ENCODE measurements around the gene C1orf115.
"Not testable (repeated sequence)": the region's sequence is repeated elsewhere in the genome, so short reads cannot be mapped to it uniquely, and the experiment has no call there.

Gene C1orf115

GRCh38 chr1:220694866-220695382 lies 4.8 kb downstream of the C1orf115 start:
- no peak for DNase-seq (ENCODE audit: low read depth)

- no peak for DNase-seq (ENCODE audit: low read depth)
These were observed 5.3 kb downstream of the C1orf115 start for GRCh38 chr1:220695426-220695825.

- DNase-seq (ENCODE audit: low read depth), result no peak
These were observed 6.2 kb downstream of the C1orf115 start for GRCh38 chr1:220696226-220696862.

- DNase-seq (ENCODE audit: low read depth), result no peak
These were observed 6.7 kb downstream of the C1orf115 start for GRCh38 chr1:220696863-220697231.

GRCh38 chr1:220697326-220697725 lies 7.2 kb downstream of the C1orf115 start:
- DNase-seq (ENCODE audit: low read depth), result no peak

- DNase-seq (ENCODE audit: low read depth), result no peak
These were observed 8.4 kb downstream of the C1orf115 start for GRCh38 chr1:220698607-220699016.

GRCh38 chr1:220699044-220699443 lies 8.9 kb downstream of the C1orf115 start:
- no peak for DNase-seq (ENCODE audit: low read depth)

GRCh38 chr1:220700556-220701179 lies 10.5 kb downstream of the C1orf115 start:
- no peak for DNase-seq (ENCODE audit: low read depth)

GRCh38 chr1:220701974-220702373 lies 11.8 kb downstream of the C1orf115 start:
- no peak for DNase-seq (ENCODE audit: low read depth)

GRCh38 chr1:220702733-220703270 lies 12.6 kb downstream of the C1orf115 start:
- DNase-seq (ENCODE audit: low read depth), result no peak

GRCh38 chr1:220703305-220703704 lies 13.1 kb downstream of the C1orf115 start:
- no peak for DNase-seq (ENCODE audit: low read depth)

GRCh38 chr1:220705782-220706181 lies 15.6 kb downstream of the C1orf115 start:
- no peak for DNase-seq (ENCODE audit: low read depth)

- no peak for DNase-seq (ENCODE audit: low read depth)
These were observed 16.3 kb downstream of the C1orf115 start for GRCh38 chr1:220706480-220706879.

- no peak for DNase-seq (ENCODE audit: low read depth)
These were observed 17.0 kb downstream of the C1orf115 start for GRCh38 chr1:220707160-220707559.

GRCh38 chr1:220708244-220708643 lies 18.1 kb downstream of the C1orf115 start:
- no peak for DNase-seq (ENCODE audit: low read depth)

GRCh38 chr1:220708936-220709801 lies 19.0 kb downstream of the C1orf115 start:
- no peak for DNase-seq (ENCODE audit: low read depth)

- DNase-seq (ENCODE audit: low read depth), result no peak
These were observed 20.2 kb downstream of the C1orf115 start for GRCh38 chr1:220710333-220710732.

- no peak for DNase-seq (ENCODE audit: low read depth)
These were observed 21.1 kb downstream of the C1orf115 start for GRCh38 chr1:220711056-220711809.

- not testable (repeated sequence) for DNase-seq (ENCODE audit: low read depth)
These were observed 25.8 kb downstream of the C1orf115 start for GRCh38 chr1:220715986-220716385.

- DNase-seq (ENCODE audit: low read depth), result no peak
These were observed 27.9 kb downstream of the C1orf115 start for GRCh38 chr1:220717800-220718640.

- not testable (repeated sequence) for DNase-seq (ENCODE audit: low read depth)
These were observed 31.1 kb downstream of the C1orf115 start for GRCh38 chr1:220721266-220721665.
